ENCODE results near the gene CERT1.

- TF ChIP-seq, protein P1, sequence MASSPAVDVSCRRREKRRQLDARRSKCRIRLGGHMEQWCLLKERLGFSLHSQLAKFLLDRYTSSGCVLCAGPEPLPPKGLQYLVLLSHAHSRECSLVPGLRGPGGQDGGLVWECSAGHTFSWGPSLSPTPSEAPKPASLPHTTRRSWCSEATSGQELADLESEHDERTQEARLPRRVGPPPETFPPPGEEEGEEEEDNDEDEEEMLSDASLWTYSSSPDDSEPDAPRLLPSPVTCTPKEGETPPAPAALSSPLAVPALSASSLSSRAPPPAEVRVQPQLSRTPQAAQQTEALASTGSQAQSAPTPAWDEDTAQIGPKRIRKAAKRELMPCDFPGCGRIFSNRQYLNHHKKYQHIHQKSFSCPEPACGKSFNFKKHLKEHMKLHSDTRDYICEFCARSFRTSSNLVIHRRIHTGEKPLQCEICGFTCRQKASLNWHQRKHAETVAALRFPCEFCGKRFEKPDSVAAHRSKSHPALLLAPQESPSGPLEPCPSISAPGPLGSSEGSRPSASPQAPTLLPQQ (tag by site-specific recombination; IDR thresholded peaks at IDR 0.05): no peak
- TF ChIP-seq, protein P2, sequence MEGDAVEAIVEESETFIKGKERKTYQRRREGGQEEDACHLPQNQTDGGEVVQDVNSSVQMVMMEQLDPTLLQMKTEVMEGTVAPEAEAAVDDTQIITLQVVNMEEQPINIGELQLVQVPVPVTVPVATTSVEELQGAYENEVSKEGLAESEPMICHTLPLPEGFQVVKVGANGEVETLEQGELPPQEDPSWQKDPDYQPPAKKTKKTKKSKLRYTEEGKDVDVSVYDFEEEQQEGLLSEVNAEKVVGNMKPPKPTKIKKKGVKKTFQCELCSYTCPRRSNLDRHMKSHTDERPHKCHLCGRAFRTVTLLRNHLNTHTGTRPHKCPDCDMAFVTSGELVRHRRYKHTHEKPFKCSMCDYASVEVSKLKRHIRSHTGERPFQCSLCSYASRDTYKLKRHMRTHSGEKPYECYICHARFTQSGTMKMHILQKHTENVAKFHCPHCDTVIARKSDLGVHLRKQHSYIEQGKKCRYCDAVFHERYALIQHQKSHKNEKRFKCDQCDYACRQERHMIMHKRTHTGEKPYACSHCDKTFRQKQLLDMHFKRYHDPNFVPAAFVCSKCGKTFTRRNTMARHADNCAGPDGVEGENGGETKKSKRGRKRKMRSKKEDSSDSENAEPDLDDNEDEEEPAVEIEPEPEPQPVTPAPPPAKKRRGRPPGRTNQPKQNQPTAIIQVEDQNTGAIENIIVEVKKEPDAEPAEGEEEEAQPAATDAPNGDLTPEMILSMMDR (tag by site-specific recombination; IDR thresholded peaks at IDR 0.05): no peak
- TF ChIP-seq KLF16 (tag by site-specific recombination; IDR thresholded peaks at IDR 0.05) (no peak), SETDB1 (IDR thresholded peaks at IDR 0.05; ENCODE audit: insufficient read length, low read length) (no peak), ZBTB8A (tag by site-specific recombination; IDR thresholded peaks at IDR 0.05) (no peak), TCF7L2 (IDR thresholded peaks at IDR 0.05; ENCODE audit: borderline replicate concordance, low read depth, low read length) (no peak), PBX3 (CRISPR knock-in tag; IDR thresholded peaks at IDR 0.05) (no peak), ZNF341 (tag by site-specific recombination; IDR thresholded peaks at IDR 0.05; ENCODE audit: low read depth) (no peak), KLF8 (tag by site-specific recombination; IDR thresholded peaks at IDR 0.05) (no peak), SP2 (tag by site-specific recombination; IDR thresholded peaks at IDR 0.05) (no peak), RBAK (tag by site-specific recombination; IDR thresholded peaks at IDR 0.05) (no peak), ZNF433 (tag by site-specific recombination; IDR thresholded peaks at IDR 0.05; ENCODE audit: low read depth) (no peak), ZNF48 (tag by site-specific recombination; IDR thresholded peaks at IDR 0.05) (no peak), YY1 (tag by site-specific recombination; IDR thresholded peaks at IDR 0.05) (no peak)
Measured at GRCh38 chr5:75340714-75341478, 170.5 kb downstream of the CERT1 start.

Measured in HEK293 (cell line).